HG03565 (cell line): ENCODE measurements around the gene PGS1.
"Not testable (repeated sequence)": the region's sequence is repeated elsewhere in the genome, so short reads cannot be mapped to it uniquely, and the experiment has no call there.

Experiments used
- ATAC-seq: cut with Tn5 transposase; IDR thresholded peaks from one replicate; pipeline ENCODE4 v1.9.1; 2021; ENCODE audit warnings: mild to moderate bottlenecking, moderate library complexity; ENCODE audit not compliant: unreplicated experiment

Gene PGS1

GRCh38 chr17:78378225-78379130, at the start of gene PGS1:
TSS of gene PGS1 (plus strand) at chr17:78378649. CDS start at chr17:78378666, 17 bp downstream.
- ATAC-seq, result peak; percentile 53

- no peak for ATAC-seq
These were observed 49.0 kb upstream of the PGS1 start for GRCh38 chr17:78329263-78330059.

- ATAC-seq, result no peak
These were observed 47.8 kb upstream of the PGS1 start for GRCh38 chr17:78330570-78331224.

GRCh38 chr17:78331355-78331754, 47.1 kb upstream of the PGS1 start:
- ATAC-seq, result not testable (repeated sequence)

GRCh38 chr17:78332991-78333390, 45.5 kb upstream of the PGS1 start:
- ATAC-seq, result no peak

GRCh38 chr17:78335209-78335608, 43.2 kb upstream of the PGS1 start:
- ATAC-seq, result no peak

GRCh38 chr17:78337244-78338109, 41.0 kb upstream of the PGS1 start:
- ATAC-seq, result no peak

GRCh38 chr17:78338486-78339259, 39.8 kb upstream of the PGS1 start:
- ATAC-seq, result no peak

GRCh38 chr17:78340183-78340955, 38.1 kb upstream of the PGS1 start:
- ATAC-seq, result no peak

- ATAC-seq, result no peak
These were observed 36.6 kb upstream of the PGS1 start for GRCh38 chr17:78341559-78342448.

GRCh38 chr17:78342449-78343186, 35.8 kb upstream of the PGS1 start:
- no peak for ATAC-seq

- ATAC-seq, result no peak
These were observed 35.3 kb upstream of the PGS1 start for GRCh38 chr17:78343187-78343542.

GRCh38 chr17:78343543-78344201, 34.8 kb upstream of the PGS1 start:
- ATAC-seq, result no peak

GRCh38 chr17:78344666-78345065, 33.8 kb upstream of the PGS1 start:
- ATAC-seq, result no peak

GRCh38 chr17:78345172-78345571, 33.3 kb upstream of the PGS1 start:
- no peak for ATAC-seq

- ATAC-seq, result no peak
These were observed 32.5 kb upstream of the PGS1 start for GRCh38 chr17:78345791-78346494.
